Retinal pigment epithelial cell (primary cell): Measurements from ENCODE around the gene RXFP1.

Source experiments
- DNase-seq: peaks from one replicate; pipeline ENCODE4 v3.0.0-alpha.2; 2010; ENCODE audit warnings: low read depth
- H3K4me3 ChIP-seq: 2 replicates; pipeline ENCODE4 v1.5.1; 2011; ENCODE audit warnings: mild to moderate bottlenecking, low read length, control low read depth, moderate library complexity
- TF ChIP-seq, protein P1 (sequence below): conservative IDR thresholded peaks from 2 replicates; pipeline ENCODE4 v1.5.1; 2011; ENCODE audit warnings: low read depth, low read length, control low read depth, inconsistent platforms

Gene RXFP1

DNA sequence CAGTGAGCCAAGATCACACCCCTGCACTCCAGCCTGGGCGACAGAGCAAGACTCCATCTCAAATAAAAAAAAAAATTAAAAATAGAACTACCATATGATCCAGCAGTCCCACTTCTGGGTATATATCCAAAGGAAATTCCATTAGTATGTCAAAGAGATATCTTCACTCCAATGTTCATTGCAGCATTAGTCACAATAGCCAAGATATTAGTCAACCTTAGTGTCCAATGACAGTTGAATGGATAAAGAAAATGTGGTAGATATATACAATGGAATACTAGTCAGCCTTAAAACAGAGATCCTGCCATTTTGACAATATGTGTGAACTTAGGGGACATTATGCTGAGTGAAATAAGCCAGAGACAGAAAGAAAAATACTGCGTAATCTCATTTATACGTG lies 100.6 kb downstream of the RXFP1 start:
- TF ChIP-seq, protein P1, sequence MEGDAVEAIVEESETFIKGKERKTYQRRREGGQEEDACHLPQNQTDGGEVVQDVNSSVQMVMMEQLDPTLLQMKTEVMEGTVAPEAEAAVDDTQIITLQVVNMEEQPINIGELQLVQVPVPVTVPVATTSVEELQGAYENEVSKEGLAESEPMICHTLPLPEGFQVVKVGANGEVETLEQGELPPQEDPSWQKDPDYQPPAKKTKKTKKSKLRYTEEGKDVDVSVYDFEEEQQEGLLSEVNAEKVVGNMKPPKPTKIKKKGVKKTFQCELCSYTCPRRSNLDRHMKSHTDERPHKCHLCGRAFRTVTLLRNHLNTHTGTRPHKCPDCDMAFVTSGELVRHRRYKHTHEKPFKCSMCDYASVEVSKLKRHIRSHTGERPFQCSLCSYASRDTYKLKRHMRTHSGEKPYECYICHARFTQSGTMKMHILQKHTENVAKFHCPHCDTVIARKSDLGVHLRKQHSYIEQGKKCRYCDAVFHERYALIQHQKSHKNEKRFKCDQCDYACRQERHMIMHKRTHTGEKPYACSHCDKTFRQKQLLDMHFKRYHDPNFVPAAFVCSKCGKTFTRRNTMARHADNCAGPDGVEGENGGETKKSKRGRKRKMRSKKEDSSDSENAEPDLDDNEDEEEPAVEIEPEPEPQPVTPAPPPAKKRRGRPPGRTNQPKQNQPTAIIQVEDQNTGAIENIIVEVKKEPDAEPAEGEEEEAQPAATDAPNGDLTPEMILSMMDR: no peak
- H3K4me3 ChIP-seq: no peak overlapping the region
- DNase-seq: no peak

DNA sequence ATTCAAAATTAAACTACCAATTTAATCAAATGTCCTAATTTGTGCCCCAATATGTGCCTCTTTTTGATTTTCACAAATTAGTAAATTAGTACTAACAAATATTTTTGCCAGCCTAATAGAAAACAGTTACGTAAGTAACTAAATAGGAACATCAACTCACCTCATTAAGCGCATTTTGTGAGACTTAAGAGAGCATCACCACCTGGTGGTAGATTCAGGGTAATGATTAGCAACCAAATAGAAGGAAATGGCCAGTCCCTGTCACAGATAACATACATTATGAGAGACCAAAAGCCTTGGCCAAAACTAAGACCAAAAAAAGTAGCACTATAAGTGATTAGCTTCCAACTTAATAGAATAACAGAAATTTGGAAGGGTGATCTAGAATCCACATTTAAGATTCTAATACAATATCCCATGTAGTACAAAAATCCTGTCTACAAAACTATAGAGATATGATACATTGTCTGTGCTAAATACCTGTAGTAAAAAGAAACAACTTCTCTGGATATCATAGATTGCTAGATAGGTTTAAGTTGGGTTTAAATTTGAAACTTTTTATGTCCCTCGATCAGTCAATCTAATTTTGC lies 103.3 kb downstream of the RXFP1 start:
- peak; percentile 28 for DNase-seq

DNA sequence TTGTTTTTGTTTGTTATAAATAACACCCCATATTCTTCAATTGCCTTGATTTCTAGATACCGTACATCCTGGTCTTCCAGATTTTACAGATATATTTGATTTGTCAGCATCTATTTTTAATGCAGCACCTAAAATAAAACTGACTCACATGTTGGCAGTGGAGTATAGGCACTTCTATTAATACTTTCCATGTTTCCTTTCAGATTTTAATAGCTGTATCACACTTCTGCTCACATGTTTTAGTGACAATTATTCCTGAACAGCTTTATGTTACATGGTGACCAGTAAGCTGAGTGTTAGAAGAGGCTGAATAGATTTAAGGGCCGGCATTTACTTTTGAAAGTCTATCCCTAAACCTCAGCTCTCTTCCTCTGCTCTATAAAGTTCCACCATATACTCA lies 103.9 kb downstream of the RXFP1 start:
- H3K4me3 ChIP-seq: no peak overlapping the region
- no peak for DNase-seq
- TF ChIP-seq, protein P1: no peak

More for the DNA sequence above, 103.3 kb downstream of the RXFP1 start:
- no peak overlapping the region for H3K4me3 ChIP-seq
- TF ChIP-seq, protein P1: peak; percentile 75

DNA sequence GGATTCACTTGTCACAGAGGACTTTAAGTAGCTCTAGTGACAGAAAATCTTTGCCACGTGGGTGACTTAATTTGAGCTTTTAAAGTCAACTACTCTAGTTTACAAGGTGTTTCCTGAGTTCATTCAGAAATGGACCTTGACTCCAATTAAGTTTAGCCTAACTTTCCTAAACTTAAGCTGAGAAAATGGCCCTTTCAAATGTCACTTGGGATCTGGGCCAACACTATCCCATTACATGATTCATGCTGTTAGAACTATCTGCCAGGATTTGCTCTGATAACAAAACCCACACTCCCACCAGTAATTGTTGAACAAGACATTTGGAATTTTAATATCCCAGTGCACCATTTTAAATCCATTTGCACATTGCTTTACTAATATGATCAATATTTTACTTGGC lies 109.2 kb downstream of the RXFP1 start:
- TF ChIP-seq, protein P1: no peak
- no peak overlapping the region for H3K4me3 ChIP-seq
- peak; percentile 39 for DNase-seq

GRCh38 chr4:158636619-158637018 lies 114.9 kb downstream of the RXFP1 start:
- no peak overlapping the region for H3K4me3 ChIP-seq
- TF ChIP-seq, protein P1: no peak
- DNase-seq: no peak

GRCh38 chr4:158644356-158644755 lies 122.7 kb downstream of the RXFP1 start:
- DNase-seq: no peak
- TF ChIP-seq, protein P1: no peak
- H3K4me3 ChIP-seq: no peak overlapping the region

GRCh38 chr4:158644760-158645159 lies 123.1 kb downstream of the RXFP1 start:
- no peak overlapping the region for H3K4me3 ChIP-seq
- no peak for DNase-seq
- TF ChIP-seq, protein P1: no peak
